MM.1S (cell line): ENCODE measurements around the gene NDUFS2.

Experiments
- EZH2 ChIP-seq: fragments of 300-600 bp; sonication (generic); optimal IDR thresholded peaks from 2 replicates; pipeline ENCODE3; 2017; ENCODE audit warnings: low read depth, mild to moderate bottlenecking, antibody characterized with exemption, low read length, mixed read lengths
- TF ChIP-seq, protein P1 (sequence below): fragments of 300-600 bp; sonication (generic); IDR thresholded peaks from 2 replicates; pipeline ENCODE4 v1.5.1; 2016; ENCODE audit warnings: antibody characterized with exemption, low read length, mixed read lengths

- TF ChIP-seq EZH2 = no peak
- TF ChIP-seq, protein P1, sequence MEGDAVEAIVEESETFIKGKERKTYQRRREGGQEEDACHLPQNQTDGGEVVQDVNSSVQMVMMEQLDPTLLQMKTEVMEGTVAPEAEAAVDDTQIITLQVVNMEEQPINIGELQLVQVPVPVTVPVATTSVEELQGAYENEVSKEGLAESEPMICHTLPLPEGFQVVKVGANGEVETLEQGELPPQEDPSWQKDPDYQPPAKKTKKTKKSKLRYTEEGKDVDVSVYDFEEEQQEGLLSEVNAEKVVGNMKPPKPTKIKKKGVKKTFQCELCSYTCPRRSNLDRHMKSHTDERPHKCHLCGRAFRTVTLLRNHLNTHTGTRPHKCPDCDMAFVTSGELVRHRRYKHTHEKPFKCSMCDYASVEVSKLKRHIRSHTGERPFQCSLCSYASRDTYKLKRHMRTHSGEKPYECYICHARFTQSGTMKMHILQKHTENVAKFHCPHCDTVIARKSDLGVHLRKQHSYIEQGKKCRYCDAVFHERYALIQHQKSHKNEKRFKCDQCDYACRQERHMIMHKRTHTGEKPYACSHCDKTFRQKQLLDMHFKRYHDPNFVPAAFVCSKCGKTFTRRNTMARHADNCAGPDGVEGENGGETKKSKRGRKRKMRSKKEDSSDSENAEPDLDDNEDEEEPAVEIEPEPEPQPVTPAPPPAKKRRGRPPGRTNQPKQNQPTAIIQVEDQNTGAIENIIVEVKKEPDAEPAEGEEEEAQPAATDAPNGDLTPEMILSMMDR = no peak
Observed at GRCh38 chr1:161261261-161262235, 59.4 kb downstream of the NDUFS2 start.
